ENCODE measurements around the gene ATP1B1. TPM values are rescaled to one million over a fixed set of nuclear protein-coding genes. Genes with fewer than 3 reads are reported as not detected.

The ATP1B1 gene
- total RNA-seq, result 22.0 and 27.6 TPM in 2 replicates

GRCh38 chr1:169106095-169106920 is at the start of gene ATP1B1:
Gene ATP1B1 (plus strand): TSS chr1:169106690. CDS start chr1:169106830, 140 bp downstream.

